ENCODE measurements around the gene CDH20.

CDH20 gene

GRCh38 chr18:61589724-61590065 lies 256.5 kb downstream of the CDH20 start:
- Histone ChIP-seq H3F3A (ENCODE audit: insufficient read depth) (no peaks in the 10 kb centered on the region), H4K20me1 (ENCODE audit: low read depth, low read length) (no peaks in the 10 kb centered on the region), H3K4me3 (ENCODE audit: insufficient read depth, low read length, poor library complexity, severe bottlenecking) (no peak overlapping the region), H3K4me2 (ENCODE audit: low read depth, low read length, poor library complexity, severe bottlenecking) (no peak overlapping the region), H2AFZ (ENCODE audit: low read depth, low read length, severe bottlenecking) (no peak overlapping the region), H3K27me3 (ENCODE audit: low read length) (no peaks in the 10 kb centered on the region), H3K9me3 (ENCODE audit: insufficient read depth, low read length) (no peaks in the 10 kb centered on the region), H3K27ac (ENCODE audit: low read depth, low read length) (no peak overlapping the region), H3K9ac (ENCODE audit: low read length) (no peak overlapping the region), H3K79me2 (ENCODE audit: insufficient read depth, low read length) (no peaks in the 10 kb centered on the region), H3K9me2 (replicated peaks; ENCODE audit: insufficient read depth, low read length) (no peaks in the 10 kb centered on the region), H3K36me3 (ENCODE audit: low read length) (no peaks in the 10 kb centered on the region)
- TF ChIP-seq, protein P1, sequence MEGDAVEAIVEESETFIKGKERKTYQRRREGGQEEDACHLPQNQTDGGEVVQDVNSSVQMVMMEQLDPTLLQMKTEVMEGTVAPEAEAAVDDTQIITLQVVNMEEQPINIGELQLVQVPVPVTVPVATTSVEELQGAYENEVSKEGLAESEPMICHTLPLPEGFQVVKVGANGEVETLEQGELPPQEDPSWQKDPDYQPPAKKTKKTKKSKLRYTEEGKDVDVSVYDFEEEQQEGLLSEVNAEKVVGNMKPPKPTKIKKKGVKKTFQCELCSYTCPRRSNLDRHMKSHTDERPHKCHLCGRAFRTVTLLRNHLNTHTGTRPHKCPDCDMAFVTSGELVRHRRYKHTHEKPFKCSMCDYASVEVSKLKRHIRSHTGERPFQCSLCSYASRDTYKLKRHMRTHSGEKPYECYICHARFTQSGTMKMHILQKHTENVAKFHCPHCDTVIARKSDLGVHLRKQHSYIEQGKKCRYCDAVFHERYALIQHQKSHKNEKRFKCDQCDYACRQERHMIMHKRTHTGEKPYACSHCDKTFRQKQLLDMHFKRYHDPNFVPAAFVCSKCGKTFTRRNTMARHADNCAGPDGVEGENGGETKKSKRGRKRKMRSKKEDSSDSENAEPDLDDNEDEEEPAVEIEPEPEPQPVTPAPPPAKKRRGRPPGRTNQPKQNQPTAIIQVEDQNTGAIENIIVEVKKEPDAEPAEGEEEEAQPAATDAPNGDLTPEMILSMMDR (IDR thresholded peaks at IDR 0.05; ENCODE audit: insufficient read depth, low read length, poor library complexity, severe bottlenecking): no peak
- TF ChIP-seq EZH2phosphoT487 (conservative IDR thresholded peaks at IDR 0.05; ENCODE audit: low read length): no peak

DNA sequence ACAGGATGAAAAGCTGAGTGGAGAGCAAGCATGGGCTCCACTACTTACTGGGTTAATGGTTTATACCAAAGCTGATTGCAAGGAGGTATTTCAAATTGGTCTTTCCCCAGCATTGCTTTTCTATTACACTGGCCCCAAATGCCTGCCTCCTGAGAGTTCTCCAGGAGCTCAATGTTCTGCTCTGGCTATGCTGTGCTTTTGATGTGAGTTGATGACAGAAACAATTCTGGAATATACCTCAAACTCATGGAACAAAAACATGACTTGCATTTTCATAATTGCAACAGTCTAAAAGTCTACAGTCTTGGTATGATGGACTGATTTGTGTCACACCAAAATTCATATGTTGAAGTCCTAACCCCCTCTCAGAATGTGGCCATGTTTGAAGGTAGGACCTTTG lies 258.0 kb downstream of the CDH20 start:
- Histone ChIP-seq H4K20me1 (ENCODE audit: low read depth, low read length) (no peaks in the 10 kb centered on the region), H2AFZ (ENCODE audit: low read depth, low read length, severe bottlenecking) (no peak overlapping the region), H3K4me2 (ENCODE audit: low read depth, low read length, poor library complexity, severe bottlenecking) (no peak overlapping the region), H3K4me3 (ENCODE audit: insufficient read depth, low read length, poor library complexity, severe bottlenecking) (no peak overlapping the region), H3K9me2 (replicated peaks; ENCODE audit: insufficient read depth, low read length) (no peaks in the 10 kb centered on the region), H3F3A (ENCODE audit: insufficient read depth) (no peaks in the 10 kb centered on the region), H3K27ac (ENCODE audit: low read depth, low read length) (no peak overlapping the region), H3K36me3 (ENCODE audit: low read length) (no peaks in the 10 kb centered on the region), H3K9me3 (ENCODE audit: insufficient read depth, low read length) (no peaks in the 10 kb centered on the region), H3K9ac (ENCODE audit: low read length) (no peak overlapping the region), H3K27me3 (ENCODE audit: low read length) (no peaks in the 10 kb centered on the region), H3K79me2 (ENCODE audit: insufficient read depth, low read length) (no peaks in the 10 kb centered on the region)
- TF ChIP-seq EZH2phosphoT487 (conservative IDR thresholded peaks at IDR 0.05; ENCODE audit: low read length): no peak
- TF ChIP-seq, protein P1 (IDR thresholded peaks at IDR 0.05; ENCODE audit: insufficient read depth, low read length, poor library complexity, severe bottlenecking): no peak

- Histone ChIP-seq H3K9me2 (replicated peaks; ENCODE audit: insufficient read depth, low read length) (no peaks in the 10 kb centered on the region), H3K27me3 (ENCODE audit: low read length) (no peaks in the 10 kb centered on the region), H3K27ac (ENCODE audit: low read depth, low read length) (no peak overlapping the region), H3F3A (ENCODE audit: insufficient read depth) (no peaks in the 10 kb centered on the region), H3K4me3 (ENCODE audit: insufficient read depth, low read length, poor library complexity, severe bottlenecking) (no peak overlapping the region), H2AFZ (ENCODE audit: low read depth, low read length, severe bottlenecking) (no peak overlapping the region), H3K9ac (ENCODE audit: low read length) (no peak overlapping the region), H3K36me3 (ENCODE audit: low read length) (no peaks in the 10 kb centered on the region), H4K20me1 (ENCODE audit: low read depth, low read length) (no peaks in the 10 kb centered on the region), H3K79me2 (ENCODE audit: insufficient read depth, low read length) (no peaks in the 10 kb centered on the region), H3K4me2 (ENCODE audit: low read depth, low read length, poor library complexity, severe bottlenecking) (no peak overlapping the region), H3K9me3 (ENCODE audit: insufficient read depth, low read length) (no peaks in the 10 kb centered on the region)
- TF ChIP-seq, protein P1 (IDR thresholded peaks at IDR 0.05; ENCODE audit: insufficient read depth, low read length, poor library complexity, severe bottlenecking): no peak
- no peak for TF ChIP-seq EZH2phosphoT487 (conservative IDR thresholded peaks at IDR 0.05; ENCODE audit: low read length)
Measured at GRCh38 chr18:61595615-61596251, 262.5 kb downstream of the CDH20 start.
